ENCODE results near the gene OGDH.

The OGDH gene

GRCh38 chr7:44743750-44744149, 137.3 kb downstream of the OGDH start:
- no peak overlapping the region for H3K4me3 ChIP-seq (ENCODE audit: low read depth, low read length, poor library complexity, severe bottlenecking)
- no peaks in the 10 kb centered on the region for H3K27me3 ChIP-seq (ENCODE audit: insufficient read depth, low read length)
- 0 out of 2 replicates have a peak, but pooled peaks cover 4% of the 10 kb centered on the region for H3F3A ChIP-seq (ENCODE audit: insufficient read depth, low read length)
- TF ChIP-seq EZH2 (IDR thresholded peaks at IDR 0.05; ENCODE audit: borderline replicate concordance, low read length) (no peak), CTCF (IDR thresholded peaks at IDR 0.05; ENCODE audit: low read length) (no peak)
- no peak overlapping the region for H3K9ac ChIP-seq (ENCODE audit: low read length)
- H3K79me2 ChIP-seq (ENCODE audit: insufficient read depth, low read length) = no peaks in the 10 kb centered on the region
- H3K27ac ChIP-seq (ENCODE audit: low read depth, low read length, poor library complexity, severe bottlenecking) = no peak overlapping the region
- H3K36me3 ChIP-seq (ENCODE audit: insufficient read depth, low read length) = no peaks in the 10 kb centered on the region
- H2AFZ ChIP-seq (ENCODE audit: low read length) = no peak overlapping the region
- peaks cover 6% of the 10 kb centered on the region for H3K4me1 ChIP-seq (ENCODE audit: insufficient read depth, low read length, severe bottlenecking)
- H3K9me3 ChIP-seq (ENCODE audit: low read length) = no peaks in the 10 kb centered on the region
- H4K20me1 ChIP-seq (ENCODE audit: insufficient read depth, low read length) = no peaks in the 10 kb centered on the region
- no peak overlapping the region for H3K4me2 ChIP-seq (ENCODE audit: low read length)
- no peaks in the 10 kb centered on the region for H3K9me2 ChIP-seq (ENCODE audit: low read depth, low read length)

- H3F3A ChIP-seq (ENCODE audit: insufficient read depth, low read length) = 0 out of 2 replicates have a peak, but pooled peaks cover 4% of the 10 kb centered on the region
- H3K79me2 ChIP-seq (ENCODE audit: insufficient read depth, low read length) = 0 out of 2 replicates have a peak, but pooled peaks cover 8% of the 10 kb centered on the region
- peak within 1 kb of the TSS; percentile 85 for H3K4me3 ChIP-seq (ENCODE audit: low read depth, low read length, poor library complexity, severe bottlenecking)
- H3K27me3 ChIP-seq (ENCODE audit: insufficient read depth, low read length) = no peaks in the 10 kb centered on the region
- no peaks in the 10 kb centered on the region for H4K20me1 ChIP-seq (ENCODE audit: insufficient read depth, low read length)
- no peaks in the 10 kb centered on the region for H3K9me3 ChIP-seq (ENCODE audit: low read length)
- H2AFZ ChIP-seq (ENCODE audit: low read length) = peak within 1 kb of the TSS; percentile 79; the same call in 1 of the 2 replicates
- no peaks in the 10 kb centered on the region for H3K36me3 ChIP-seq (ENCODE audit: insufficient read depth, low read length)
- H3K9ac ChIP-seq (ENCODE audit: low read length) = peak within 1 kb of the TSS; percentile 79
- peak within 1 kb of the TSS; percentile 86 for H3K4me2 ChIP-seq (ENCODE audit: low read length)
- H3K4me1 ChIP-seq (ENCODE audit: insufficient read depth, low read length, severe bottlenecking) = peaks cover 43% of the 10 kb centered on the region
- no peaks in the 10 kb centered on the region for H3K9me2 ChIP-seq (ENCODE audit: low read depth, low read length)
- H3K27ac ChIP-seq (ENCODE audit: low read depth, low read length, poor library complexity, severe bottlenecking) = peak within 1 kb of the TSS; percentile 76
- no peak for TF ChIP-seq EZH2 (IDR thresholded peaks at IDR 0.05; ENCODE audit: borderline replicate concordance, low read length)
- no peak for TF ChIP-seq CTCF (IDR thresholded peaks at IDR 0.05; ENCODE audit: low read length)
These were observed 141.9 kb downstream of the OGDH start, which contains the start of gene ZMIZ2 for GRCh38 chr7:44748045-44748947. Gene ZMIZ2 (plus strand): TSS chr7:44748847. CDS start chr7:44756250, 7,403 bp downstream.

- no peak for TF ChIP-seq CTCF (IDR thresholded peaks at IDR 0.05; ENCODE audit: low read length)
- TF ChIP-seq EZH2 (IDR thresholded peaks at IDR 0.05; ENCODE audit: borderline replicate concordance, low read length) = no peak
- Histone ChIP-seq H3K4me1 (ENCODE audit: insufficient read depth, low read length, severe bottlenecking) (peaks cover 43% of the 10 kb centered on the region), H3K79me2 (ENCODE audit: insufficient read depth, low read length) (peaks cover 16% of the 10 kb centered on the region; the same call in 1 of the 2 replicates), H3K9me3 (ENCODE audit: low read length) (no peaks in the 10 kb centered on the region), H3K36me3 (ENCODE audit: insufficient read depth, low read length) (no peaks in the 10 kb centered on the region), H3F3A (ENCODE audit: insufficient read depth, low read length) (0 out of 2 replicates have a peak, but pooled peaks cover 4% of the 10 kb centered on the region), H3K9ac (ENCODE audit: low read length) (peak overlapping the region; percentile 74), H3K27me3 (ENCODE audit: insufficient read depth, low read length) (no peaks in the 10 kb centered on the region), H3K4me2 (ENCODE audit: low read length) (peak overlapping the region; percentile 78), H4K20me1 (ENCODE audit: insufficient read depth, low read length) (no peaks in the 10 kb centered on the region), H3K27ac (ENCODE audit: low read depth, low read length, poor library complexity, severe bottlenecking) (peak overlapping the region; percentile 76), H3K4me3 (ENCODE audit: low read depth, low read length, poor library complexity, severe bottlenecking) (peak overlapping the region; percentile 85), H3K9me2 (ENCODE audit: low read depth, low read length) (no peaks in the 10 kb centered on the region), H2AFZ (ENCODE audit: low read length) (no peak overlapping the region)
These were observed 142.7 kb downstream of the OGDH start for GRCh38 chr7:44748948-44749731.

Data from OCI-LY1 (cell line).